HG02943 (cell line): ENCODE measurements around the gene CLIC1.

Source experiments
- ATAC-seq: cut with Tn5 transposase; IDR thresholded peaks from one replicate; pipeline ENCODE4 v1.9.1; 2021; ENCODE audit warnings: mild to moderate bottlenecking, low read depth, moderate library complexity; ENCODE audit not compliant: unreplicated experiment

CLIC1 gene

GRCh38 chr6:31683591-31683990, 52.7 kb downstream of the CLIC1 start:
- no peak for ATAC-seq

GRCh38 chr6:31681135-31681671, 55.1 kb downstream of the CLIC1 start:
- no peak for ATAC-seq
